Heart left ventricle (tissue), 16 donors: ENCODE results near the gene KCNK18. TPM values are rescaled to one million over a fixed set of nuclear protein-coding genes. Genes with fewer than 3 reads are reported as not detected.

Experiments used
- ATAC-seq, 4 donors: fragments of 200-7000 bp; cut with Tn5 transposase; one replicate each; pipeline ENCODE4 v1.9.1; 2020 to 2022; ENCODE audit warnings: moderate library complexity in 4 of 4, mild to moderate bottlenecking in 3 of 4, moderate number of reproducible peaks in 1 of 4
- DNase-seq, 5 donors: peaks; one replicate each; pipeline ENCODE4 v3.0.0-alpha.2; 2020
- H3K27ac ChIP-seq, 12 donors: fragments of 200-600 bp; sonication (generic) in 4 of 12; one replicate each; pipeline versions ENCODE4 v1.5.0 to v1.8.0; 2016 to 2022; ENCODE audit warnings: mild to moderate bottlenecking in 2 of 12
- H3K27me3 ChIP-seq, 9 donors: fragments of 200-600 bp; sonication (generic) in 2 of 9; one replicate each; pipeline versions ENCODE4 v1.5.1 to v1.8.0; 2016 to 2022; ENCODE audit warnings: mild to moderate bottlenecking in 3 of 9
- H3K36me3 ChIP-seq, 9 donors: fragments of 200-600 bp; sonication (generic) in 2 of 9; one replicate each; pipeline versions ENCODE4 v1.5.0 to v1.8.0; 2018 to 2022; ENCODE audit warnings: mild to moderate bottlenecking in 2 of 9
- H3K4me1 ChIP-seq, 12 donors: fragments of 200-600 bp; sonication (generic) in 4 of 12; one replicate each; pipeline versions ENCODE4 v1.5.0 to v1.8.0; 2016 to 2022; ENCODE audit warnings: mild to moderate bottlenecking in 3 of 12
- H3K4me3 ChIP-seq, 12 donors: fragments of 200-600 bp; sonication (generic) in 4 of 12; one replicate each; pipeline versions ENCODE4 v1.5.0 to v1.8.0; 2017 to 2022; ENCODE audit warnings: mild to moderate bottlenecking in 9 of 12, moderate library complexity in 4 of 12
- H3K9me3 ChIP-seq, 12 donors: fragments of 200-600 bp; sonication (generic) in 4 of 12; one replicate each; pipeline versions ENCODE4 v1.5.0 to v1.8.0; 2016 to 2022; ENCODE audit warnings: mild to moderate bottlenecking in 1 of 12
- POLR2A ChIP-seq, 2 donors: fragments of 450-650 bp; IDR thresholded peaks; one replicate each; pipeline ENCODE4 v1.6.1; 2017; ENCODE audit warnings: antibody characterized with exemption in 2 of 2, mild to moderate bottlenecking in 2 of 2, moderate library complexity in 2 of 2
- WGBS, 4 donors: extraction: QIAGEN DNeasy Blood & Tissue Kit in 2 of 4; methylation state at CpG; one replicate each; pipeline versions ENCODE4 v1.1.5 to v1.1.7; 2013 to 2018; 5-methylcytosine and 5-hydroxymethylcytosine counted together
- intact Hi-C, 10 donors: fragments of 100-400 bp; cut with DNase I; formaldehyde crosslinking; loops; one replicate each; pipeline versions ENCODE4 v1.11.1 to v1.14.2; 2022
- polyA plus RNA-seq, 2 donors: library from polyadenylated mRNA; stranded (reverse); fragments of 200-250 nt; gene quantifications; one replicate each; pipeline ENCODE4 v1.2.3, GENCODE V29; 2013
- total RNA-seq, 9 donors: library from RNA; depleted of rRNA in 2 of 9; stranded (reverse); fragments of >200 nt in 2 of 9; fragmentation: NEBNext Ultra II Directional in 3 of 9; extraction: Animal tissue kit (Norgen Biotek cat#: 25700) in 3 of 9; gene quantifications; one replicate each; pipeline versions ENCODE4 v1.1.0 to v1.2.4, GENCODE V29; 2016 to 2023
- TF ChIP-seq, protein P1 (sequence below), 12 donors: fragments of 200-600 bp; sonication (generic) in 4 of 12; IDR thresholded peaks; one replicate each; pipeline versions ENCODE4 v1.5.0 to v1.8.0; 2018 to 2022; ENCODE audit warnings: antibody characterized with exemption in 12 of 12, mild to moderate bottlenecking in 5 of 12
- donor health status: ischemic (EF 13 %, LVEDD 7.1; RV severe dilation, severe dysfunction).
- donor health status: healthy with polysubstance abuse.
- donor health status: DM: no; HTN: yes; CAD: no.
- donor health status: DM: no; HTN: no; CAD: no.
- donor health status: ischemic (EF 25% LVEDD 6.9; RV normal size, moderate dysfunction).
- donor health status: ischemic (EF 25% LVEDD 5.7; RV mildly dilated, moderate dysfunction).
- donor health status: healthy.
- donor health status: DM: yes; HTN: yes; CAD: no.
- donor health status: ischemic (EF 35%, LVEDD 5.7; RV mildly dilated, moderate dysfunction).
- donor health status: nonischemic (EF 11% LVEDD 7.7; RV severe dilation, severe dysfunction).
- donor health status: DM: yes; HTN: yes; CAD: no.
- donor health status: PGD.
- donor health status: ischemic (EF 29% LVEDD 5.4; RV normal size, mild dysfunction).
- donor health status: nonischemic (EF 23%, LVEDD 6.1; RV moderate dilation, normal function).

KCNK18 gene
- total and polyA plus RNA-seq, 11 donors: not detected

DNA sequence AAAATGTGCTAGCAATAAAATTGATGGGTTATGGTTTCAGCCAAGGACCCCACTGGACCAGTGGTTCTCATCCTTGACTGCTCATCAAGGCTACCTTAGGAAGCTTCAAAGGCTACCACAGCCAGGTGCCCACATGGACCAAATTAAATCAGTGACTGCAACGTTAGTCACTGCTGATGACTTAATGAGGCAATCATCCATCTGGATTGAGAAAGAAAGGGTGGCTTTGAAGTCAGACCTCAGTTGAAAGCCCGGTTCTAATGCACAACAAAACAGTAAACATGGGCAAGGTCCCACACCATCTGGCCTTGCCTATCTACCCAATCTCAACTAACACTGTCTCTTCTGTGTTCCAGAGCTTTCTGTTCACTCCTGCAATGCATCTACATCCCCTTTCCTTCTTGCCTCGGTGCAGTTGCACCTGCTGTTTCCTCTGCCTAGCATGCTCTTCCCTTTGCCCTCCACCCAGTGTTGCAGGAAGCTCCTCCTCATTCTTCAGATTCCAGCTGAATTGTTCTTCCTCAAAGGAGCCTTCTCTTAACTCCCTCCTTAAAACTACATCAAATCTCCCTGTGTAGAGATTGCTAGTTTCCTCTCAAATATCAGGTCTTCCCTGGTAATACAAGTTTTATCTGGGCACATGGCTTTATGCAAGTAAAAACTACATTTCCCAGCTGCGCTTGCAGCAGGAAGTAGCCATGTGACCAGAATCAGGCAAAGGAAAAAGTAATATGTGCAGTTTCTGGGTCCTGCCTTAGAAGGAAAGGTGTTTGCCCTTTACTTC lies 10.3 kb upstream of the KCNK18 start:
- ATAC-seq (no peak), DNase-seq (no peak)
- Histone ChIP-seq H3K4me1 (no peaks in the 10 kb centered on the region), H3K27ac (no peak overlapping the region), H3K27me3 (peaks cover 0 to 15% (median 0%) of the 10 kb centered on the region in 9 donors), H3K4me3 (no peak overlapping the region), H3K36me3 (no peaks in the 10 kb centered on the region), H3K9me3 (peaks cover 0 to 15% (median 0%) of the 10 kb centered on the region in 12 donors)
- intact Hi-C loops: no loop called here
- no peak for TF ChIP-seq POLR2A (IDR thresholded peaks at IDR 0.05)
- TF ChIP-seq, protein P1, sequence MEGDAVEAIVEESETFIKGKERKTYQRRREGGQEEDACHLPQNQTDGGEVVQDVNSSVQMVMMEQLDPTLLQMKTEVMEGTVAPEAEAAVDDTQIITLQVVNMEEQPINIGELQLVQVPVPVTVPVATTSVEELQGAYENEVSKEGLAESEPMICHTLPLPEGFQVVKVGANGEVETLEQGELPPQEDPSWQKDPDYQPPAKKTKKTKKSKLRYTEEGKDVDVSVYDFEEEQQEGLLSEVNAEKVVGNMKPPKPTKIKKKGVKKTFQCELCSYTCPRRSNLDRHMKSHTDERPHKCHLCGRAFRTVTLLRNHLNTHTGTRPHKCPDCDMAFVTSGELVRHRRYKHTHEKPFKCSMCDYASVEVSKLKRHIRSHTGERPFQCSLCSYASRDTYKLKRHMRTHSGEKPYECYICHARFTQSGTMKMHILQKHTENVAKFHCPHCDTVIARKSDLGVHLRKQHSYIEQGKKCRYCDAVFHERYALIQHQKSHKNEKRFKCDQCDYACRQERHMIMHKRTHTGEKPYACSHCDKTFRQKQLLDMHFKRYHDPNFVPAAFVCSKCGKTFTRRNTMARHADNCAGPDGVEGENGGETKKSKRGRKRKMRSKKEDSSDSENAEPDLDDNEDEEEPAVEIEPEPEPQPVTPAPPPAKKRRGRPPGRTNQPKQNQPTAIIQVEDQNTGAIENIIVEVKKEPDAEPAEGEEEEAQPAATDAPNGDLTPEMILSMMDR (IDR thresholded peaks at IDR 0.05): no peak
- 67 to 74% (median 70%) methylated on average over 4 of the region's 4 CpGs for WGBS, 4 donors

DNA sequence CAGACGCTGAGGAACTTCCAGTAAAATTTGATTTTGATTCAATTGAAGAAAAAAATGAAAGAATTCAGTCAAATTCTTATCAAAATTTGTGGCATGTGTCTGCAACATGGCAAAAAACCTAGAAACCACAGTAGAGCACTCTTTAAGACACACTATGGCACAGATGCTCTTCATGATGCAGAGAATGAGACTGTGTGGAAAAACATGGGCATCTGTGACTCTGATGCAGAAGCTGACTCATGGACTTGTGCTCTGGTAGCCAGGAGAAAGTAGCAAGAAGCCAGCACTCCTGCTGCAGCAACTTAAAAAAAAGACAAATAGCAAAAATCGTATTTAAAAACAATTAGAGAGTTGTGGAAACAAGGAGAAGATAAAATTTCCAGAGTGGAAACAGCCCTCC lies 8.9 kb upstream of the KCNK18 start:
- no peak for ATAC-seq
- intact Hi-C loops: no loop called here
- TF ChIP-seq POLR2A (IDR thresholded peaks at IDR 0.05): no peak
- TF ChIP-seq, protein P1 (IDR thresholded peaks at IDR 0.05): no peak
- H3K27me3 ChIP-seq: peaks cover 0 to 9% (median 0%) of the 10 kb centered on the region in 9 donors
- H3K36me3 ChIP-seq: no peaks in the 10 kb centered on the region
- WGBS, 4 donors: 73 to 81% (median 76%) methylated on average over 2 of the region's 2 CpGs
- no peaks in the 10 kb centered on the region for H3K4me1 ChIP-seq
- peaks cover 0 to 15% (median 0%) of the 10 kb centered on the region in 12 donors for H3K9me3 ChIP-seq
- H3K27ac ChIP-seq: no peak overlapping the region
- H3K4me3 ChIP-seq: no peak overlapping the region
- no peak for DNase-seq

DNA sequence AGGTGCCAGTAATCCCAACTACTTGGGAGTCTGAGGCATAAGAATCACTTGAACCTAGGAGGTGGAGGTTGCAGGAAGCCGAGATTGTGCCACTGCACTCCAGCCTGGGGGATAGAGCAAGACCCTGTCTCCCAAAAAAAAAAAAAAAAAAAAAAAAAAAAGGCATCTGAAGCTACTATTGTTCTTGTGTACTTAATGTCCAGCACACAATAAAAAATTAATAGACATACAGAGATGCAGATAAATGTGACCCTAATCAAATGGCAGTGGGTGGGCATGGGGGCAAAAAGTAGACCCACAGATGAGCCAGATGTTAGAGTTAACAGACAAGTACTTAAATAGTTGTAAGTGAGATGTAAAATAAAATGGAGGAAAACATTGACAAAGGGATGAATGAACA lies 7.7 kb upstream of the KCNK18 start:
- Histone ChIP-seq H3K4me3 (no peak overlapping the region), H3K27me3 (peaks cover 0 to 9% (median 0%) of the 10 kb centered on the region in 9 donors), H3K36me3 (no peaks in the 10 kb centered on the region), H3K4me1 (no peaks in the 10 kb centered on the region), H3K27ac (no peak overlapping the region), H3K9me3 (peaks cover 0 to 15% (median 0%) of the 10 kb centered on the region in 12 donors)
- TF ChIP-seq, protein P1 (IDR thresholded peaks at IDR 0.05): no peak
- TF ChIP-seq POLR2A (IDR thresholded peaks at IDR 0.05): no peak
- WGBS, 4 donors: 50 to 86% (median 61%) methylated on average over 1 of the region's 1 CpG
- DNase-seq (no peak), ATAC-seq (no peak)
- intact Hi-C loops: no loop called here

DNA sequence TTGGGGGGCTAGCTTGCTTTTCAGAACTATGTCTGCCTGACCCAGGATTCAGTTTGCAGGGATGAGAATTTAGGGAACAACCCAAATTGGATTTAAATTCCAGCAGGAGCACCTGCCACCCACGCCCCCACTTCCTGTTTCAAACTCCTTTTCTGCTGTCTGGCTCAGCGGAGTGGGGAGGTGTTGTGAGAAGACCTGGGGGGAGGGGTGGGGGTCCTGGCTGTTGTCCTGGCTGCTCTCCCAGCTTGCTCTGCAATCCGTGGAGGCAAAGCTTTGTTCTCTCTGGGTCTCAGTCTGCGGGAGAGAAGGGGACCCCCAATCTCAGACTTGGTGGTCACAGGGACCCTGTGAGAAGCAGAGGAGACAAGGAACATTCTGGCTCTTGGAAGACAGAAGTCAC lies 799 bp downstream of the KCNK18 start:
- no peak for ATAC-seq
- intact Hi-C loops: no loop called here
- TF ChIP-seq POLR2A (IDR thresholded peaks at IDR 0.05): no peak
- TF ChIP-seq, protein P1 (IDR thresholded peaks at IDR 0.05): no peak
- Histone ChIP-seq H3K4me3 (no peak overlapping the region), H3K36me3 (no peaks in the 10 kb centered on the region), H3K27ac (no peak overlapping the region), H3K27me3 (peaks cover 0 to 26% (median 3%) of the 10 kb centered on the region in 9 donors), H3K4me1 (no peaks in the 10 kb centered on the region), H3K9me3 (no peaks in the 10 kb centered on the region)
- 22 to 34% (median 29%) methylated on average over 3 to 4 of the region's 4 CpGs for WGBS, 4 donors
- no peak for DNase-seq
